D721Med (cell line): ENCODE measurements around the gene NOS1AP.

ENCODE experiments used
- DNase-seq: peaks from one replicate; pipeline ENCODE4 v3.0.0; 2011; ENCODE audit warnings: low spot score; ENCODE audit not compliant: insufficient read length
- FAIRE-seq: peaks from 2 replicates; lab custom pipeline; 2011; peaks lifted over from hg19 to GRCh38; lab: Jason Lieb, UNC
- CTCF ChIP-seq: IDR thresholded peaks from 2 replicates; pipeline ENCODE4 v1.5.1; 2012; ENCODE audit warnings: mild to moderate bottlenecking, control low read depth; ENCODE audit not compliant: insufficient read depth; ENCODE audit errors: missing control alignments

NOS1AP gene

GRCh38 chr1:162233937-162234336 is 164.4 kb downstream of the NOS1AP start:
- DNase-seq (no peak), FAIRE-seq (peak; percentile 63)
- TF ChIP-seq CTCF, result no peak

GRCh38 chr1:162234571-162234970 is 165.1 kb downstream of the NOS1AP start:
- no peak for TF ChIP-seq CTCF
- FAIRE-seq, result no peak
- no peak for DNase-seq

GRCh38 chr1:162235241-162235800 is 165.8 kb downstream of the NOS1AP start:
- TF ChIP-seq CTCF, result no peak
- no peak for DNase-seq
- no peak for FAIRE-seq

- FAIRE-seq (no peak), DNase-seq (no peak)
- no peak for TF ChIP-seq CTCF
These were observed 166.7 kb downstream of the NOS1AP start for GRCh38 chr1:162236201-162236600.

- no peak for FAIRE-seq
These were observed 167.1 kb downstream of the NOS1AP start for GRCh38 chr1:162236618-162237017.

GRCh38 chr1:162240577-162240976 is 171.1 kb downstream of the NOS1AP start:
- no peak for TF ChIP-seq CTCF
- DNase-seq (no peak), FAIRE-seq (no peak)

More at GRCh38 chr1:162236618-162237017, 167.1 kb downstream of the NOS1AP start:
- DNase-seq, result no peak
- no peak for TF ChIP-seq CTCF

GRCh38 chr1:162242804-162243203 is 173.3 kb downstream of the NOS1AP start:
- DNase-seq (no peak), FAIRE-seq (no peak)
- no peak for TF ChIP-seq CTCF
